GM10847 (cell line): Measurements from ENCODE around the gene PRSS27.

Source experiments
- POLR2A ChIP-seq: IDR thresholded peaks from 2 replicates; pipeline ENCODE4 v1.6.1; 2011; ENCODE audit not compliant: insufficient read length; ENCODE audit errors: extremely low read depth

The PRSS27 gene

DNA sequence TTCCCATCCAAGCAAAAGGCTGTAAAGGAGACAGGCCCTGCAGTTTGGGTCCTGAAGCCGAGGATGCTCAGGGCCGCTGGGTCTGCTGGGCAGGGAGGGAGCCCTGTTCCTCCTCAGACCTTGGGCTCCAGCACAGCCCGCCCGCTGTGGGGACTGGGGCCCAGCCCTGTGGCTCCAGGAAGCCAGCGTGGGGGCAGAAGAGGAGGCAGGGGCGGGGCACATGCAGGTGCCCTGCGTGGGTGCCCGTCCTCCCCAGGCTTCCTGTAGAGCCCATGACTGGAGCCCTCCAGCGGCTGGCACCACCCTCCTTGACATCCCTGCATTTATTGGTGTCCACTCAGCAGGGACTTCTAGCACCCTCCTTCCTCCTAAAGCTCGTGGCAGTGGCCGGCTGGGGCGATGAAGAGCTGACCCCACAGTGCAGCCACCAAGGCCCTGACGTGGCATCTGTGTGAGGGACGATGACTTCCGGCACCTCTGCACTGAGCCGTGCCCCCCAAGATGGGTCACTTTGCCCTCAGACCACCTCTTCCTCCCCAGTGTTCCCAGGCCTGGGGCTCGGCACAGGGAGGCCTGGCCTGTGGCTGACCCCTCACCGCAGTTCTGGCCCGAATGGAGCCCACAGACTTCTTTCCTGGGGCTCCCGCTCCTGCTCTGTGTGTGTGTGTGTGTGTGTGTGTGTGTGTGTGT is 9.9 kb downstream of the PRSS27 start:
- TF ChIP-seq POLR2A: no peak

DNA sequence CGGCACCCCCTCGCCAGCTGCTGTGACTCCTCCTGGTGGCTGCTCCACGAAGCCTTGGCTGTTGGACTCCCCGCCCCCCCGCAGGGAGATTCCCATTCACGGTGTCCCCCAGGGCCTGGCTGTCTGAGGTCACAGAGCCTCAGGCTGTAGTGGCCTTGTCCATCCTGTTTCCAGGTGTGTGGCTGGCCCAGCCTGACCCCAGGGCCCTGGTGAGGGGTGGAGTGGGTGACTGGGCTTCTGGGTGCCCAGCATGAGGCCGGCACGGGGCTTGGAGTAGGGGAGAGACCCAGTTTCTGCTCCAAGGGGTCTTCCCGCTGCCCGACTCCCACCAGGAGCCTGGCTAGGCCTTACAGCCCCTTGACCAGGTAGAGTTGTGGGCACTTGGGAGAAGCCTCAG is 10.4 kb downstream of the PRSS27 start:
- TF ChIP-seq POLR2A: no peak

DNA sequence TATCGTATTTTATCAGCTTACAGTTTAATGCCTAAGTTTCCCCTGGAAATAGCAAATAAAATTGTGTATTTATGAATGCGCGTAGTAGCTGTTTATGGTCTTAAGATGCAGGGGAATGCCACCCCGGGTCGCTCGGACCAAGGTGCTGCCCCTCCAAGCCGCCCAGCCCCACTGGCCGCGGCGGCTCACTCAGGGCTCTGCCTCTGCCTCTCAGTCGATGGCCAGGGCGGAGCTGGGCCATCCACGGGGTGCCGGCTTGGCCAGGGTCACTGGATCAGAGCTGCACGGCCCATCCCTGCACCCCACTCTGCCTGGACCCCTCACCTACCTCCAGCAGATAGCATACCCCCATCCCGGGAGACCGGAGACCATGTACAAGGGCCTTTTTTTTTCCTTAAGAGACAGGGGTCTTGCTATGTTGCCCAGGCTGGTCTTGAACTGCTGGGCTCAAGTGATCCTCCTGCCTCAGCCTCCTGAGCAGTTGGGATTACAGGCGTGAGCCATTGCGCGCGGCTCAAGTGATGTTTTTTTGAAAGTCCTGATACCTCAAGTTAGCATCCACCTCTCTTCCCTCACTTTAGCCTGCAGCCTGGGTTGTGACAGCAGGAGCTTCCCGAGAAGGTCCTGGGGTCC is 11.0 kb downstream of the PRSS27 start:
- no peak for TF ChIP-seq POLR2A

DNA sequence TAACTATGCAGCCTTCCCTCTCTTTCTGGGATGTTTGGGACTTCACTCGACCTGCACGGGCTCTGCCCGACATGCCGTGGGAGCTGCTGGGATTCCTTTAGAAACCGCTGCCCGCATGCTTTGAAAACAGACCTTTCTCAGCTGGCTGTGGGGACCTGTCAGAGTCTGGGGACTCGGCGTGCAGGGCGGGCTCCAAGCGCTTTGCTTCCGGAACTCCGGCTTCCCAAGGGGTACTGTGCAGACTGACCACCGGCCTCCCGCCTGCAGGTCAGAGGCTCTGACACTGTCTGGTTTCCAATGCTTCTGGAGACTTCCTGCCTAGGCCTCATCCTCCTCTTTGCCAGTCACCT is 11.8 kb downstream of the PRSS27 start:
- no peak for TF ChIP-seq POLR2A

DNA sequence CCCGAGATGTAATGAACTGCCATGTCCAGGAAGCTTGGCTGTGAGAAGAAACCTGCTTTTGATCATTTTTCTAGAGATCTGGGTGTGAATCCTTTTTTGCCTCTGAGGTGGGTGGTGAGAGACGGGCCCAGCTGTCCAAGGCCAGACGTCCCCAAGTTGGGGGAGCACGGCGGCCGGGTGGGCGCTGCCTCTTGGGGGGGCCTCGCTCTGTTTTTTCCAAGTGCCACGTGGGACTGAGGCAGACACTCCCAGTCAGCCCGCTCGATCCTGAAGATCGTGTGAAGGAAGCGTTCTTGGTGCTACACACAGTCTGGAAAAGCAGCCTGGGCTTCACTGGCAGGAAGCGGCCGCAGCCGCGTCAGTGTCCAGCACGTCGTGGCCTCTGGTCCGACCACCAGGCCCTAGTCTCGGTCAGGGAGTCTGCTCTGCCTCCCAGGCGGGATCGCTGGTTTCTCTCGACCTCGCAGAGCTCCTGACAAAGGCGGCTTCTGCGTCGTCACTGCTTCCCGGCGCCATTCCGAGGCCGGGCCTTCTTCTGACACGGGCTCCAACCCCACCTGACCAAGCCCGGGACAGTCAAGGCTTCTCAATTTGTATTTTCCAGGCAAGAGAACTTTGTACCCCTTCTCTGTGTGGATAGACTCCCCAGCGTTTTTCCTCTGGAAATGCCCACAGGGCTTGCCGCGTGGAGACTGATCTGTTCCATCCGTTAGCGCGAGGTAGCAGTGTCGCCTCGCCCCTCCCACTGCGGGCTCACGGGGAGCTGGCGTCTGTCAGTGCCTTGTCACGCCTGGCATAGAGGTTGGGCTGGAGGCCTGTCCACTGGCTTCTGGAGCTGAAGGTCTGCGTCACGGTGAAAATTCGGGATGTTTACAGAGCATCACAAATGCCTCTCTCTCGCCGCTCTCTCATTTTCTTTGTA is 12.4 kb downstream of the PRSS27 start:
- TF ChIP-seq POLR2A: no peak

DNA sequence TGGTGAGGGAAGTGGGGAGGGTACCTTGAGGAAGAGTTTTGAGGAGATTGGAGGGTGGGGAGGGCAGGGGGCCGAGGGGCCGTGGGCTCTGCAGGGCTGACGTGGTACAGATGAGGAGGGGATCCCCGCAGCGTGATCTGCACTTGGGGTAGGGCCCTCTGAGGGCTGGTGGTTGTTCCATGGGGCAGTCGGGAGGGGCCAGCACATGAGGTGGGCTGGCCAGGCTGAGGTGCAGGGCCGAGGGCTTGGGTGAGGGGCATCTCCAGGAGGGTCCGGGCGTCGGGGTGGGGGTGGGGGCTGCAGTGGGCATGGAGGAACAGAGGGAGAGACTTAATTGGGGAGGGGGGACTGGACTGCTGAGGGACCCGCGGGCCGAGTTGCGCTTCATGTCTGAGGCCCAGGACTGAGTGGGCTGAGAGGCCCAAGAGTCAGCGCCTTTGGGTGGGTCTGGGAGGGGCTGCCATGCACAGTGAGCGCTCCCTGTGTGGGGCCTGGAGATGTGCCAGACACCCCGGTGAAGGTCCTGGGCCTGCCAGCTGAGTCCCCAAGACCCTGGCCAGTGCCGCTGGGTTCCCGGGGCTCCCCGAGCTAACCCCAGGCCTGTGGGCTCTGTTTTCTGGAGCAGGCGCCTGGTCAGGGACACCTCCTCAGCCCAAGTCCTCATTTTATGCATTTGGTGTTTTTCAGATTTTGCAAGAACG is 13.3 kb downstream of the PRSS27 start:
- no peak for TF ChIP-seq POLR2A

DNA sequence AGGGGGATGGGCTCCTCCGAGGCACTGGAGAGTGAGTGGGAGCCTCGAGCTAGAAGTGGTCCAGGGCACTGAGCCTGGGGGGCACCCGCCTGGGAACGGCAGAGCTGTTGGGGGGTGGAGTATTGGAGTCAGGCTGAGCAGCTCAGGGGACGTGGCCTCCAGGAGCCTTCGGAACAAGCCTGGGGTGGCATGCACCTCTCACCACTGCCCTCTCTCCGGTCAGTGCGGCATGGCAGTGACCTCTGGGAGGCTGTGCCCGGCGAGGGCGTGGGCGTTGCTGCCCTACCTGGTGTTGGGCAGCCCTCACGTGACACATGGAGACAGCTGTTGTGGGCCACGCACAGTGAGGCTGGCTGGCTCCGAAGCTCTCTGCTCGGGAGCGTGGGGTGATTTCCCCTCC is 13.9 kb downstream of the PRSS27 start:
- TF ChIP-seq POLR2A: no peak

DNA sequence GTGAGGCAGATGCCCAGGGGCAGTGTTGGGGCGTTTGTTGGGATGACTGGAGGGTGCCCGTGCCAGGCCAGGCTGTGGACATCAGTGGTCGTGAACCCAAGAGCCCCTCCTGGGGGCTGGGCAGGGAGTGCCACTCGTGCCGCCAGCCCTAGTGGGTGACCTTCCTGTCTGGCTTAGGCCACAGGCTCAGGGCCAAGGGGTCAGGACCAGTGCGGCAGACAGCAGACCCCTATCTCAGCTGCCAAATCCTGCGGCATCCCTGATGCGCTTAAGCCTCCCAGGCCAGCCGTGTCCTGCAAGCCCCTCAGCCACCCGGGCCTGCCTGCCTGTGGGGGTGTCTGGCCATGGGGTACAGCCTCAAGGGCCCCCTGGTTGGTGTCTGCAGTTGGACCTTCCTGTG is 14.7 kb downstream of the PRSS27 start:
- TF ChIP-seq POLR2A: no peak

DNA sequence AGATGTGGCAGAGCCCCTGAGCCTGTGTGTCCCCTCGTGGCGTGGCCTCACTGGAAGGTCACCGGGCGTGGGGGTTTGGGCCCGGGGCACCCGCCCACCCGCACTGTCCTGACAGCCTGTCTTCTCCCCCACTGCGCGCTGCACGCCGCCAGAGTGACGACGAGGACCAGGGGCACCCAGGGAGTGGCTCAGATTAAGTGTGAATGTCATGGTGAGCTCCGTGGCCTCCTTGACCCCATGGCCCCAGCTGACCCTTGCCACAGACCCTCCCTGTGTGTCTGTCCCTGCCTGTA is 15.1 kb downstream of the PRSS27 start:
- no peak for TF ChIP-seq POLR2A

DNA sequence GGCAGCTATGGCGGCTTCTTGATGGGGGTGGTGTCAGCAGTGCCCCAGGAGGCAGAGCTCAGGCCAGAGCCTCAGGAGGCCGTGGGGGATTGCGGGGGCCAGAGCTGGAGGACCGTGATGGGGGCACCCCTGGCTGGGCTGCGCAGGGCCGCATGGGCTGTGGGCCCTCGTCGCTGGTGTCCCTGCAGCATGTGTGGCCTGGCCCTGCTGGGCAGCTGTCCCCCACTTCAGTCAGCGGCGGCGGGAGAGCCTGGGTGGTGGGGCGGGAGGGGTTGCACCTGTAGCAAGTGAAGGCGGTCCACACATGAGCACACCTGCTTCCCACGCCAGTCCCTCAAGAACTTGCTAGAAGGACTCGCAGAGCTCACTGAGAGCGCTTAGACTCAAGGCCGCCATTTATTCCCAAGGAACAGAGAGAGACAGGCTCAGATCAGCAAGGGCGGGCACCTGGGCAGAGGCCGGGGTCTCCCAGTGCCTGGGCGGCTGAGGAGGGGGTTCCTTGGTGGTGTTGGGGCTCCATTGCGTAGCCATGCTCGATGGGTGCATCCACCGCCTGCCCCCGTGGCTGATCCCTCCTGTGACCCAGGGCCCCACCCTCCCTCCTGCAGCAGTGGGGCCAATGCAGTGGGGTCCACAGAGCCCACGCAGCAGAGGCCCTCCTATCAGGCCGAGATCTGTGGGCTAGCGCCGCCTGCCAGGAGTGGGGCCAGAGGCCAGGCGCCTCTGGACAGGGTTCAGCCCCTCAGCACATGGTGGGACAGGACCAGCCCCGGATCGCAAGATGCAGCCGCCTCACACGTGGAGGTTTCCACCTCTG is 15.7 kb downstream of the PRSS27 start:
- TF ChIP-seq POLR2A: no peak

DNA sequence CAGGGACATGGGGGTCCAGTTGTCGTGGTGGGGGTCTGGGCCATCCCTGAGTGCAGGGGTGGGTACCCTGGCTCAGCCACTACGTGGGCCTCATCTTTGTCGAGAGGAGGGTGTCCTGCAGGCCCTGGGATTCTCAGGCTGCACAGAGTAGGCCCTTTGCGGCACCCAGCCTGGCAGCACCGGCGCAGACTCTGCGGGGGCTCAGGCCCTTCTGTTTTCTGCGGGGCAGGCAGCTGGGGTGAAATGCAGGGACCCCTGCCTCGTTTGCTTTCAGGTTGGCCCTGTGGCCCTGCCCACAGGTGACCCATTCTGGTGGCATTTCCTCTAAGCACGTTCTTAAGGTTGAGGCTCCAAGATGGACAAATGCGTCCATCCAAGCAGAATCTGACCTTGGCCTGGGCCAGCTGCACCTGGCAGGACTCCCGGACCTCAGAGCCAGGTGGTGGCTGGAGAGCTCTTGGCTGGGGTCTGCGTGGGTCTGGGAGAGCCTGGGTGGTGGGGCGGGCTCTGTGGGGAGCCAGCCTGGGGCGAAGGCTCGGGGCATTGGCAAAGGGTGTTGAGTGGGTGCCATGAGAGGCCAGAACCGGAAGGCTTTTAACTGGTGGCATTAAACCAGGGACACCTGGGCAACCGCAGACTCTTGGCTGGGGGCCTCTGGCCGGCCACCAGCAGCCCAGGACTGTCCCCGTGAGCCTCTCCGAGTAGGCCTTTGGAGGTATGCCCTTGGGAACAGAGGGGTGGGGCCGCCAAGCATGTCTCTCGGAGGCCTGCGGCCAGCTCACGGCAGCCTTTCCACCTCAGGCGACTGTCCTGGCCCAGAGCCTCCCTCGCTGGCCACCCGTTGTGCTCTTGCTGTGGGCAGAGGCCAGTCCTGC is 16.9 kb downstream of the PRSS27 start:
- TF ChIP-seq POLR2A: no peak

DNA sequence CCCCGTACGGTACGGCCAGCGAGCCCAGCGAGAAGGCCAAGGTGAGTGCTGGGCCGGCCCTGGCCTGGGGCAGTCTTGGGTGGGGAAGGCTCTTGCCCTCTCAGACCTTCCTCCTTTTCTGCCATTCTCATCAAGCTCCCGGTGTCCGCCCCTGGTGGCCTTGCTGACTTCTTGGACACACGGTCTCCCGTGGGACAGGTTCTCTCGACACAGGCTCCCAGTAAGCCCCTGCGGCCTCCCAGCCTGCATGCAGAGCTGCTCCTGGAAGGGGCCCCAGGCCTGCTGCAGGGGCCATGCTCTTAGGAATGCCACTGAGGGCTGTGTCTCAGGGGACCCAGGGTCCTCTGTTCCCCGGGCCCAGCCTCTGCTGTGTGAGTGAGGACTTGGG is 17.6 kb downstream of the PRSS27 start:
- TF ChIP-seq POLR2A: no peak

DNA sequence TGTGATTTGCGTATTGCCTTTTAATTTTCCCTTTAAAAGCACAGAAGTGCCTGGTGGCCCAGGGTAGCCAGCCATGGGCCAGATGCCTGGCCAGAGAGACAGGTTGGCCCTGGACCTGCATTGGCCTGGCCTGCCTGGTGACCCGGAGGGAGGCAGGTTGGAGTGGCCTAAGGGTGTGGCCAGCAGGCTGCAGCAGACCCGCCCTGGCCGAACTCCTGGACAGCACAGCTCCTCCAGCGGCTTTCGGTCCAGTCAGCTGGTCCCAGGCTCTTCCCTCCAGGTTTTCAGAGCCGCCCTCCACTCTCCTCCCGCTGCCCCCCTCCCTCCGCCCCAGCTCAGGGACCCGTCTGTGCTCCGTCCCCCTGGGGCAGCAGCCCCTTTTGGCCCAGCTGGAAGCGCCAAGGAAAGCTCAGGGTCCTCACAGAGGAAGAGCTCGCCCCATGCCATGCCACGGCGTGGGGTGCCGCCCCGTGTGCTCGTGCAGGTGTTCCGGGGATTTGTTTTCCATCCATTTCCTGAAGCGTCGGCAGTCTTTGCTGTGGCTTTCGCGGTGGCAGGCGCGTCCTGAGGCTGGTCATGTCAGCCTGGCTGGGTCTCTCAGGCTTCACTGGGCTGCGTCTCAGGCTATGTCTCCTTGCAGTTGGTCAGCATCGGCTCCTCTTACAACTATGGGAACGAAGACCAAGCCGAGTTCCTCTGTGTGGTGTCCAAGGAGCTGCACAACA is 18.1 kb downstream of the PRSS27 start:
- TF ChIP-seq POLR2A: no peak
